ENCODE data around the gene PAQR8. TPM values are rescaled to one million over a fixed set of nuclear protein-coding genes. Genes with fewer than 3 reads are reported as not detected.

Gene PAQR8
- total and polyA plus RNA-seq, 2 of the 13 experiments (the other 11 are each of a cell fraction or from before 2014, with no cell fraction given): 37.7 to 50.7 TPM

- TF ChIP-seq, protein P1, sequence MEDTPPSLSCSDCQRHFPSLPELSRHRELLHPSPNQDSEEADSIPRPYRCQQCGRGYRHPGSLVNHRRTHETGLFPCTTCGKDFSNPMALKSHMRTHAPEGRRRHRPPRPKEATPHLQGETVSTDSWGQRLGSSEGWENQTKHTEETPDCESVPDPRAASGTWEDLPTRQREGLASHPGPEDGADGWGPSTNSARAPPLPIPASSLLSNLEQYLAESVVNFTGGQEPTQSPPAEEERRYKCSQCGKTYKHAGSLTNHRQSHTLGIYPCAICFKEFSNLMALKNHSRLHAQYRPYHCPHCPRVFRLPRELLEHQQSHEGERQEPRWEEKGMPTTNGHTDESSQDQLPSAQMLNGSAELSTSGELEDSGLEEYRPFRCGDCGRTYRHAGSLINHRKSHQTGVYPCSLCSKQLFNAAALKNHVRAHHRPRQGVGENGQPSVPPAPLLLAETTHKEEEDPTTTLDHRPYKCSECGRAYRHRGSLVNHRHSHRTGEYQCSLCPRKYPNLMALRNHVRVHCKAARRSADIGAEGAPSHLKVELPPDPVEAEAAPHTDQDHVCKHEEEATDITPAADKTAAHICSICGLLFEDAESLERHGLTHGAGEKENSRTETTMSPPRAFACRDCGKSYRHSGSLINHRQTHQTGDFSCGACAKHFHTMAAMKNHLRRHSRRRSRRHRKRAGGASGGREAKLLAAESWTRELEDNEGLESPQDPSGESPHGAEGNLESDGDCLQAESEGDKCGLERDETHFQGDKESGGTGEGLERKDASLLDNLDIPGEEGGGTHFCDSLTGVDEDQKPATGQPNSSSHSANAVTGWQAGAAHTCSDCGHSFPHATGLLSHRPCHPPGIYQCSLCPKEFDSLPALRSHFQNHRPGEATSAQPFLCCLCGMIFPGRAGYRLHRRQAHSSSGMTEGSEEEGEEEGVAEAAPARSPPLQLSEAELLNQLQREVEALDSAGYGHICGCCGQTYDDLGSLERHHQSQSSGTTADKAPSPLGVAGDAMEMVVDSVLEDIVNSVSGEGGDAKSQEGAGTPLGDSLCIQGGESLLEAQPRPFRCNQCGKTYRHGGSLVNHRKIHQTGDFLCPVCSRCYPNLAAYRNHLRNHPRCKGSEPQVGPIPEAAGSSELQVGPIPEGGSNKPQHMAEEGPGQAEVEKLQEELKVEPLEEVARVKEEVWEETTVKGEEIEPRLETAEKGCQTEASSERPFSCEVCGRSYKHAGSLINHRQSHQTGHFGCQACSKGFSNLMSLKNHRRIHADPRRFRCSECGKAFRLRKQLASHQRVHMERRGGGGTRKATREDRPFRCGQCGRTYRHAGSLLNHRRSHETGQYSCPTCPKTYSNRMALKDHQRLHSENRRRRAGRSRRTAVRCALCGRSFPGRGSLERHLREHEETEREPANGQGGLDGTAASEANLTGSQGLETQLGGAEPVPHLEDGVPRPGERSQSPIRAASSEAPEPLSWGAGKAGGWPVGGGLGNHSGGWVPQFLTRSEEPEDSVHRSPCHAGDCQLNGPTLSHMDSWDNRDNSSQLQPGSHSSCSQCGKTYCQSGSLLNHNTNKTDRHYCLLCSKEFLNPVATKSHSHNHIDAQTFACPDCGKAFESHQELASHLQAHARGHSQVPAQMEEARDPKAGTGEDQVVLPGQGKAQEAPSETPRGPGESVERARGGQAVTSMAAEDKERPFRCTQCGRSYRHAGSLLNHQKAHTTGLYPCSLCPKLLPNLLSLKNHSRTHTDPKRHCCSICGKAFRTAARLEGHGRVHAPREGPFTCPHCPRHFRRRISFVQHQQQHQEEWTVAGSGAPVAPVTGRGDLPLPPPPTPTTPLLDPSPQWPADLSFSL (CRISPR knock-in tag; IDR thresholded peaks at IDR 0.05): no peak
- TF ChIP-seq SYNCRIP (IDR thresholded peaks at IDR 0.05; ENCODE audit: insufficient read depth, low read depth, low read length) (no peak), ZNF713 (CRISPR knock-in tag; IDR thresholded peaks at IDR 0.05) (no peak), ZNF547 (CRISPR knock-in tag; IDR thresholded peaks at IDR 0.05) (no peak; the same call in none of the 2 replicates), FIP1L1 (IDR thresholded peaks at IDR 0.05; ENCODE audit: borderline replicate concordance, insufficient read depth, low read depth, low read length) (no peak), NONO (IDR thresholded peaks at IDR 0.05) (no peak), NONO (CRISPR knock-in tag; conservative IDR thresholded peaks at IDR 0.05) (0 out of 2 replicates have a peak, but pooled peaks have one; percentile 12), RNF219 (CRISPR knock-in tag; IDR thresholded peaks at IDR 0.05) (no peak), ZNF879 (CRISPR knock-in tag; IDR thresholded peaks at IDR 0.05) (0 out of 2 replicates have a peak, but pooled peaks have one; percentile 40), REL (CRISPR knock-in tag; conservative IDR thresholded peaks at IDR 0.05) (0 out of 2 replicates have a peak, but pooled peaks have one; percentile 55), ZNF441 (CRISPR knock-in tag; IDR thresholded peaks at IDR 0.05; ENCODE audit: borderline replicate concordance) (no peak), ATAD3A (CRISPR knock-in tag; IDR thresholded peaks at IDR 0.05) (no peak), MAFG (CRISPR knock-in tag; IDR thresholded peaks at IDR 0.05) (no peak), ZBTB38 (CRISPR knock-in tag; IDR thresholded peaks at IDR 0.05) (no peak), SCMH1 (CRISPR knock-in tag; IDR thresholded peaks at IDR 0.05; ENCODE audit: borderline replicate concordance) (no peak), NR3C1 (CRISPR knock-in tag; IDR thresholded peaks at IDR 0.05) (no peak)
- TF ChIP-seq, protein P2, sequence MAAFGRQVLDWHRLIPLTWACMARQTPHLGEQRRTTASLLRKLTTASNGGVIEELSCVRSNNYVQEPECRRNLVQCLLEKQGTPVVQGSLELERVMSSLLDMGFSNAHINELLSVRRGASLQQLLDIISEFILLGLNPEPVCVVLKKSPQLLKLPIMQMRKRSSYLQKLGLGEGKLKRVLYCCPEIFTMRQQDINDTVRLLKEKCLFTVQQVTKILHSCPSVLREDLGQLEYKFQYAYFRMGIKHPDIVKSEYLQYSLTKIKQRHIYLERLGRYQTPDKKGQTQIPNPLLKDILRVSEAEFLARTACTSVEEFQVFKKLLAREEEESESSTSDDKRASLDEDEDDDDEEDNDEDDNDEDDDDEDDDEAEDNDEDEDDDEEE (CRISPR knock-in tag; IDR thresholded peaks at IDR 0.05): no peak; the same call in 1 of the 2 replicates
- TF ChIP-seq, protein P3, sequence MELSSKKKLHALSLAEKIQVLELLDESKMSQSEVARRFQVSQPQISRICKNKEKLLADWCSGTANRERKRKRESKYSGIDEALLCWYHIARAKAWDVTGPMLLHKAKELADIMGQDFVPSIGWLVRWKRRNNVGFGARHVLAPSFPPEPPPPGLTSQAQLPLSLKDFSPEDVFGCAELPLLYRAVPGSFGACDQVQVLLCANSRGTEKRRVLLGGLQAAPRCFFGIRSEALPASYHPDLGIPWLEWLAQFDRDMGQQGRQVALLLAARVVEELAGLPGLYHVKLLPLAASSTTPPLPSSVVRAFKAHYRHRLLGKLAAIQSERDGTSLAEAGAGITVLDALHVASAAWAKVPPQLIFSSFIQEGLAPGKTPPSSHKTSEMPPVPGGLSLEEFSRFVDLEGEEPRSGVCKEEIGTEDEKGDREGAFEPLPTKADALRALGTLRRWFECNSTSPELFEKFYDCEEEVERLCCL (CRISPR knock-in tag; IDR thresholded peaks at IDR 0.05; ENCODE audit: borderline replicate concordance): no peak
These were observed 684 bp downstream of the PAQR8 start (continued) for GRCh38 chr6:52362443-52363227.
